GM12878 (cell line): ENCODE measurements around the gene SLC24A3. TPM values are rescaled to one million over a fixed set of nuclear protein-coding genes. Genes with fewer than 3 reads are reported as not detected.

Source experiments
- ATAC-seq: fragments of 200-7000 bp; cut with Tn5 transposase; 3 replicates; pipeline ENCODE4 v1.9.1; 2020; ENCODE audit warnings: mild to moderate bottlenecking, moderate library complexity
- BruUV-seq: library from RNA; stranded (reverse); fragments of 400-500 nt; replicated peaks from 2 replicates; lab custom pipeline; 2021; lab: Mats Ljungman, UMichigan
- CTCF ChIA-PET: fragments of 300-600 bp; sonication (Branson Sonifier 250); formaldehyde crosslinking; extraction: SDS; loops from one replicate; lab custom pipeline; 2021; ENCODE audit warnings: inconsistent platforms; lab: Yijun Ruan, JAX
- POLR2A ChIA-PET: fragments of 350-600 bp; formaldehyde crosslinking; extraction: SDS; loops from one replicate; lab custom pipeline; 2021; ENCODE audit warnings: inconsistent platforms; lab: Charles Lee
- RAD21 ChIA-PET: fragments of 300-600 bp; sonication (Branson Sonifier 250); formaldehyde crosslinking; loops from one replicate; lab custom pipeline; 2023; ENCODE audit warnings: antibody characterized with exemption; ENCODE audit not compliant: unreplicated experiment; lab: Charles Lee
- SMC1A ChIA-PET: fragments of 300-600 bp; sonication (Branson Sonifier 250); formaldehyde crosslinking; loops from one replicate; lab custom pipeline; 2023; ENCODE audit not compliant: unreplicated experiment, uncharacterized antibody; lab: Charles Lee
- DNase-seq: peaks from one replicate; pipeline ENCODE4 v3.0.0-alpha.2; 2011; ENCODE audit warnings: low read depth, low spot score
- FAIRE-seq: peaks from 3 replicates; lab custom pipeline; 2011; peaks lifted over from hg19 to GRCh38; lab: Jason Lieb, UNC
- H2AFZ ChIP-seq: 2 replicates; pipeline ENCODE4 v1.6.0; 2011; ENCODE audit warnings: low read depth, low read length, control low read depth; ENCODE audit not compliant: control insufficient read depth
- H3K27ac ChIP-seq: 2 replicates; pipeline ENCODE4 v1.5.1; 2011; ENCODE audit warnings: control low read depth; ENCODE audit not compliant: control insufficient read depth, insufficient read depth
- H3K27me3 ChIP-seq, 2 experiments: replicated peaks in 1 of 2; 2 replicates each; pipeline versions ENCODE4 v1.6.0 to v1.6.1; 2011; ENCODE audit warnings: low read length in 1 of 2; ENCODE audit not compliant: control insufficient read depth in 2 of 2, insufficient read depth in 2 of 2
- H3K36me3 ChIP-seq, 2 experiments: 2 replicates each; pipeline ENCODE4 v1.5.1; 2011; ENCODE audit warnings: low read length in 1 of 2; ENCODE audit not compliant: control insufficient read depth in 2 of 2, insufficient read depth in 2 of 2
- H3K4me1 ChIP-seq: 2 replicates; pipeline ENCODE4 v1.6.1; 2011; ENCODE audit warnings: mild to moderate bottlenecking, low read length, moderate library complexity, mixed read lengths; ENCODE audit not compliant: control insufficient read depth, insufficient read depth
- H3K4me2 ChIP-seq: 2 replicates; pipeline ENCODE4 v1.6.0; 2011; ENCODE audit warnings: control low read depth; ENCODE audit not compliant: control insufficient read depth, insufficient read depth
- H3K4me3 ChIP-seq: fragments of 200-600 bp; sonication (generic); 2 replicates; pipeline ENCODE4 v1.5.1; 2016
- H3K79me2 ChIP-seq: 2 replicates; pipeline ENCODE4 v1.6.0; 2011; ENCODE audit warnings: low read length; ENCODE audit not compliant: control insufficient read depth, insufficient read depth
- H3K9ac ChIP-seq: 2 replicates; pipeline ENCODE4 v1.8.0; 2011; ENCODE audit warnings: low read length, control low read depth, mixed read lengths; ENCODE audit not compliant: control insufficient read depth, insufficient read depth
- H3K9me3 ChIP-seq: replicated peaks from 3 replicates; pipeline ENCODE4 v1.5.1; 2011; ENCODE audit warnings: mild to moderate bottlenecking, low read length; ENCODE audit not compliant: control insufficient read depth, insufficient read depth
- H4K20me1 ChIP-seq: 2 replicates; pipeline ENCODE4 v1.6.0; 2011; ENCODE audit not compliant: control insufficient read depth, insufficient read depth
- BMI1 ChIP-seq: fragments of 450-650 bp; IDR thresholded peaks from 2 replicates; pipeline ENCODE4 v1.6.1; 2016; ENCODE audit warnings: mild to moderate bottlenecking, moderate library complexity, borderline replicate concordance
- CBFB ChIP-seq: IDR thresholded peaks from 2 replicates; pipeline ENCODE4 v1.6.1; 2016; ENCODE audit warnings: antibody characterized with exemption, low read depth
- CBX3 ChIP-seq: fragments of 200-600 bp; sonication (generic); IDR thresholded peaks from 2 replicates; pipeline ENCODE4 v1.6.1; 2016; ENCODE audit warnings: low read depth, borderline replicate concordance
- IKZF1 ChIP-seq: fragments of 450-650 bp; conservative IDR thresholded peaks from 2 replicates; pipeline ENCODE4 v1.6.1; 2017; ENCODE audit warnings: antibody characterized with exemption, mild to moderate bottlenecking
- ZBED1 ChIP-seq: IDR thresholded peaks from 2 replicates; pipeline ENCODE4 v1.6.1; 2016; ENCODE audit warnings: borderline replicate concordance
- ZNF207 ChIP-seq: fragments of 450-650 bp; IDR thresholded peaks from 2 replicates; pipeline ENCODE4 v1.6.1; 2014; ENCODE audit warnings: antibody characterized with exemption, mild to moderate bottlenecking, borderline replicate concordance
- WGBS: methylation state at CpG from one replicate; pipeline ENCODE4 v1.1.6; 2016; ENCODE audit warnings: low lambda C conversion rate; ENCODE audit not compliant: insufficient replicate concordance, insufficient coverage; ENCODE audit errors: missing lambda C conversion rate; 5-methylcytosine and 5-hydroxymethylcytosine counted together
- in situ Hi-C: fragments of 300-500 bp; cut with MboI; formaldehyde crosslinking; loops from 9 replicates; pipeline ENCODE4 v1.14.3; 2018; ENCODE audit warnings: mixed read lengths
- intact Hi-C: fragments of 100-400 bp; cut with micrococcal nuclease; formaldehyde crosslinking; loops from one replicate; pipeline ENCODE4 v1.14.2; 2022; ENCODE audit not compliant: unreplicated experiment
- polyA plus RNA-seq, 11 experiments: library from polyadenylated mRNA; depleted of rRNA in 4 of 11; unstranded in 6 of 11; stranded (reverse) in 5 of 11; fragments of >200 nt; fragmentation: Nextera tagmentation in 4 of 11; fragmentation: Illumina TruSeq in 1 of 11; extraction: Ambion mirVana in 4 of 11; extraction: Trizol in 1 of 11; gene quantifications; 1 replicate in 1 of 11; 2 replicates in 10 of 11; pipeline versions ENCODE4 v1.2.1 to v1.2.3, GENCODE V29; 2011 to 2016; ENCODE audit warnings: inconsistent platforms in 2 of 11, missing spikeins in 2 of 11, low read depth in 1 of 11
- total RNA-seq, 4 experiments: library from RNA; depleted of rRNA in 3 of 4; stranded (reverse); fragments of >200 nt in 3 of 4; fragmentation: Illumina TruSeq in 1 of 4; extraction: Trizol in 1 of 4; gene quantifications; 2 replicates each; pipeline versions ENCODE4 v1.2.1 to v1.2.3, GENCODE V29; 2013 to 2021
- TF ChIP-seq, protein P1 (sequence below): fragments of 450-650 bp; IDR thresholded peaks from 2 replicates; pipeline ENCODE4 v1.6.1; 2017; ENCODE audit warnings: antibody characterized with exemption, mild to moderate bottlenecking, moderate library complexity
- TF ChIP-seq, protein P2 (sequence below): IDR thresholded peaks from 2 replicates; pipeline ENCODE4 v1.6.1; 2011; ENCODE audit warnings: low read depth, mild to moderate bottlenecking, low read length, moderate library complexity, borderline replicate concordance; ENCODE audit errors: extremely low read depth
- TF ChIP-seq, protein P3 (sequence below): fragments of 450-650 bp; IDR thresholded peaks from 2 replicates; pipeline ENCODE4 v1.6.1; 2017; ENCODE audit warnings: borderline replicate concordance

The SLC24A3 gene
- total and polyA plus RNA-seq, 10 of the 15 experiments (the other 5 are each of a cell fraction or from before 2014, with no cell fraction given): 0.04 TPM; not detected in 9

DNA sequence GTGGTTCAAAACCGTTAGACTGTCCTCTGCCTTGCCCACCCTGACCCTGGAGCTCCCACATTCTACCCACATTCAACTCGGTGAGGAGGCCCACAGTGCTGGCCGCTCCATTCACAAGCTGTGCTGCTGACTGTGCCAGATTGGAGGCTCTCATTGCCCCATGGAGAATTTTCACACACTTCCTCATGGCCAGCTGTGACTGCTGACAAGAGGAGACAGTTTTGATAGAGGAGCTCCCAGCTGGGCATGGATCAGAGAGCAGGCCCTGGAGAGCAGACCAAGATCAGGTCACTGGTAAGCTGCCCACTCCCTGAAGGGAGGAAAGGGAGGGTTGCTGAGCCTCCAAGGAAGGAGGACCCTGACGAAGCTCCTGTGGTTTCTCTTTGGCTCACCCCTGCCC lies 299.5 kb downstream of the SLC24A3 start:
- 3% methylated on average over 4 of the region's 4 CpGs for WGBS
- intact Hi-C loops (no loop called here), in situ Hi-C loops (no loop called here)
- Histone ChIP-seq H3K27me3 (no peaks in the 10 kb centered on the region), H3K9me3 (no peaks in the 10 kb centered on the region), H2AFZ (no peak overlapping the region), H3K36me3 (no peaks in the 10 kb centered on the region), H3K9ac (no peak overlapping the region), H3K79me2 (no peaks in the 10 kb centered on the region), H4K20me1 (no peaks in the 10 kb centered on the region), H3K4me3 (no peak overlapping the region), H3K27ac (no peak overlapping the region), H3K4me2 (no peak overlapping the region), H3K4me1 (no peaks in the 10 kb centered on the region)
- no TSS peak for BruUV-seq
- RAD21 ChIA-PET: no interaction called here
- POLR2A ChIA-PET: no interaction called here
- ATAC-seq: no peak
- SMC1A ChIA-PET: interaction anchor here (0.6 kb wide), 1 partner anchor 12 kb away, joined by 3 read pairs; no protein-coding TSS in a partner anchor
- CTCF ChIA-PET: interaction anchor here (1.0 kb wide), 1 partner anchor 161 kb away, joined by 4 read pairs; no protein-coding TSS in a partner anchor
- FAIRE-seq: no peak
- TF ChIP-seq, protein P1, sequence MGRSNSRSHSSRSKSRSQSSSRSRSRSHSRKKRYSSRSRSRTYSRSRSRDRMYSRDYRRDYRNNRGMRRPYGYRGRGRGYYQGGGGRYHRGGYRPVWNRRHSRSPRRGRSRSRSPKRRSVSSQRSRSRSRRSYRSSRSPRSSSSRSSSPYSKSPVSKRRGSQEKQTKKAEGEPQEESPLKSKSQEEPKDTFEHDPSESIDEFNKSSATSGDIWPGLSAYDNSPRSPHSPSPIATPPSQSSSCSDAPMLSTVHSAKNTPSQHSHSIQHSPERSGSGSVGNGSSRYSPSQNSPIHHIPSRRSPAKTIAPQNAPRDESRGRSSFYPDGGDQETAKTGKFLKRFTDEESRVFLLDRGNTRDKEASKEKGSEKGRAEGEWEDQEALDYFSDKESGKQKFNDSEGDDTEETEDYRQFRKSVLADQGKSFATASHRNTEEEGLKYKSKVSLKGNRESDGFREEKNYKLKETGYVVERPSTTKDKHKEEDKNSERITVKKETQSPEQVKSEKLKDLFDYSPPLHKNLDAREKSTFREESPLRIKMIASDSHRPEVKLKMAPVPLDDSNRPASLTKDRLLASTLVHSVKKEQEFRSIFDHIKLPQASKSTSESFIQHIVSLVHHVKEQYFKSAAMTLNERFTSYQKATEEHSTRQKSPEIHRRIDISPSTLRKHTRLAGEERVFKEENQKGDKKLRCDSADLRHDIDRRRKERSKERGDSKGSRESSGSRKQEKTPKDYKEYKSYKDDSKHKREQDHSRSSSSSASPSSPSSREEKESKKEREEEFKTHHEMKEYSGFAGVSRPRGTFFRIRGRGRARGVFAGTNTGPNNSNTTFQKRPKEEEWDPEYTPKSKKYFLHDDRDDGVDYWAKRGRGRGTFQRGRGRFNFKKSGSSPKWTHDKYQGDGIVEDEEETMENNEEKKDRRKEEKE: no peak
- TF ChIP-seq, protein P2, sequence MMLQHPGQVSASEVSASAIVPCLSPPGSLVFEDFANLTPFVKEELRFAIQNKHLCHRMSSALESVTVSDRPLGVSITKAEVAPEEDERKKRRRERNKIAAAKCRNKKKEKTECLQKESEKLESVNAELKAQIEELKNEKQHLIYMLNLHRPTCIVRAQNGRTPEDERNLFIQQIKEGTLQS: no peak
- TF ChIP-seq ZBED1 (no peak), BMI1 (no peak), ZNF207 (no peak), CBFB (no peak), IKZF1 (no peak), CBX3 (no peak)
- TF ChIP-seq, protein P3, sequence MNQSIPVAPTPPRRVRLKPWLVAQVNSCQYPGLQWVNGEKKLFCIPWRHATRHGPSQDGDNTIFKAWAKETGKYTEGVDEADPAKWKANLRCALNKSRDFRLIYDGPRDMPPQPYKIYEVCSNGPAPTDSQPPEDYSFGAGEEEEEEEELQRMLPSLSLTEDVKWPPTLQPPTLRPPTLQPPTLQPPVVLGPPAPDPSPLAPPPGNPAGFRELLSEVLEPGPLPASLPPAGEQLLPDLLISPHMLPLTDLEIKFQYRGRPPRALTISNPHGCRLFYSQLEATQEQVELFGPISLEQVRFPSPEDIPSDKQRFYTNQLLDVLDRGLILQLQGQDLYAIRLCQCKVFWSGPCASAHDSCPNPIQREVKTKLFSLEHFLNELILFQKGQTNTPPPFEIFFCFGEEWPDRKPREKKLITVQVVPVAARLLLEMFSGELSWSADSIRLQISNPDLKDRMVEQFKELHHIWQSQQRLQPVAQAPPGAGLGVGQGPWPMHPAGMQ: no peak
- no peak for DNase-seq
